Measurements from ENCODE around the gene FAM227A.
"Not testable (repeated sequence)": the region's sequence is repeated elsewhere in the genome, so short reads cannot be mapped to it uniquely, and the experiment has no call there.

FAM227A gene

DNA sequence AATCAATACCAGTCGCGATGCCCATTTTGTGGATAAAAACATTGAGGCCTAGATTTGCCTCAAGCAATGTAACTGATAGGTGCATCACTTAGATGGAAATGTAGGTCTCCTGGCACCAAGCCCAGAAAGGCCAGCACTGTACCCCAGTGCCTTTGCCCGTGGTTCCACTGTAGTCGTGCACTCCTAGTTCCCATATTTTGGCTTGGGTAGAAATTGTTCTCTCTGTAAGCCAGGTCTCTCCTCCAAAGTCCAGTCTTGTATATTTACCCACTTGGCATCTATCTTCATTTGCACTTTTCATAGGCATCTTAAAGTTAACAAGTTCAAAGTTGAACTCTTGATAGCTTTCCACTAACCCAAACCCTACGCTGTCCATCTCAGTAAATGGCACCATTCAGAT is 44.6 kb downstream of the FAM227A start:
- no peak for DNase-seq (ENCODE audit: low read depth)

DNA sequence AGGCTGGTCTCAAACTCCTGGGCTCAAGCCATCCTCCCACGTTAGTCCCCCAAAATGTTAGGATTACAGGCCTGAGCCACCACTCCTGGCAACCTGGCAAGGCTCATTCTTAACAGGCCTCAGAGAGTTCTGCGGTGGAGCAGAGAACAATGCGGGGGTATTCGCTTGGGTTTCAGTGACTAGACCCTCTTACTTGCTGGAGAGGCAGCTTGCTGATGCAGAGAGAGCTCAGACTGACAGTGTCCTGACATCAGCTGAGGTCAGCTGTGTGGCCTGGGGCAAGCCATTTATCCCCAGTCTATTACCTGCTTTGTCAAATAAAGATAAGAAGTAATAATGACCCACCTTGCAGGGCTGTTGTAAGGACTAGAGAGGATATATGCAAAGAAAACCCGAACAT is 46.0 kb downstream of the FAM227A start:
- no peak for DNase-seq (ENCODE audit: low read depth)

DNA sequence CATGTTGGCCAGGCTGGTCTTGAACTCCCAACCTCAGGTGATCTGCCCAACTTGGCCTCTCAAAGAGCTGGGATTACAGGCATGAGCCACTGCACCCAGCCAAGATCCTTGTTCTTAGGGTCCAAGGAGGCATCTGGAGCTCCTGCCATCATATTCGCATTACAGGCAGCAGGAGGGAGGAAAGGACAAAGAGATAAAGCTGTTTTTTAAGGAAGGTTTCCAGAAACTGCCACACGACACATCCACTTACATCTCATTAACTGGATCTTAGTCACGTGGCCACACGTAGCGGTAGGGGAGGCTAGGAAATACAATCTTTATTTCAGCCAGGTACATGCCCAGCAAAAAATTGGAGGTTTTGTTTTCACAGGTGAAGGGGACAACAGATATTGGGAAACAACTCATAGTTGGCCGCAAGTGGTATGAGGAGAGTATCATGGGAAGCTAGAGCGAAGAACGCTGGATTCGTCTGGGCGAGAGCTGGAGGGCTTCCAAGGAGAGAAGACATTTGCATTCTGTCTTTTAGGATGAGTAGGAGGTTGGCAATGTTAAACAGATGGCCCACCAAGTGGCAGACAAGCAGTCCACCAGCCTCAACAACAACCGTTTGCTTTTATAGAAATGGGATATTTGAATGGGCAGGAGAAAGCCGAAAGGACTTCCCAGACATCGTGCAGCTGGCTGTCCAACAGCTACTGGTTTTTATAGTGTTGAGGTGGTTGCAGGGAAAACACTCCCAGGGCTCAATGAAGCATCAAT is 47.0 kb downstream of the FAM227A start:
- DNase-seq (ENCODE audit: low read depth) = no peak

DNA sequence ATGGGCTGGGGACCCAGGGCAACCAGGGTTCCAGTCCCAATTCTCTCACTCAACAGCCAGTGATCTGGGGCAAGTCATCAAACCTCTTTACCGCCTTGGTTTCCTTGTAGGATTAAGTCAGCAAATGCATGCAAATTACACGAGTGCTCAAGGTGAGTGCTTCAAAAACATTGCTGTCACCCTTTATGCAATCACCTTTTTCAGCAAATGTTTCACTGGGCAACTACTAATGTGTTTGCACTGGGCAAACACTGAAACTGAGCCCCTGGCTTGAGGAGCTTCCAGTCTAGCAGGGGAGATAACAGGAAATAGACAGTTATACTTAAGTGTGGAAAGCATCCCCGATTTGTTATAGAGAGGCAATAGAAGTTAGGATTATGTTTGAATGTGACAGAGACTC is 48.5 kb downstream of the FAM227A start:
- no peak for DNase-seq (ENCODE audit: low read depth)

DNA sequence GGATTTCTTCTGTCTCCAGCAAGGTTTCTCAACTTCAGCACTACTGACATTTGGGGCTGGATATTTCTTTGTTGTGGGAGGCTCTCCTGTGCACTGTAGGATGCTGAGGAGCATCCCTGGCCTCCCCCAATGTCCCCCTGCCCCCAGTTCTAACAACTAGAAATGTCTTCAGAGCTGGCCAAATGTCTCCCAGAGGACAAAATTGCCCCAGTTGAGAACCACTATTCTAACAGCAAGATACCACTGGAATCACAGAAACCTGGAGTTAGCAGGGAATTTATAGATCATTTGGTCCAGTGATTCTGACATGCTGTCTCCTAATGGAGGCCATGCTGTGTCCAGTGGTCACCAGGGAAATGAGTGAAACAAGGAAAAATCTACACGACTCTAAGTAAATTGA is 54.0 kb downstream of the FAM227A start:
- DNase-seq (ENCODE audit: low read depth) = no peak

DNA sequence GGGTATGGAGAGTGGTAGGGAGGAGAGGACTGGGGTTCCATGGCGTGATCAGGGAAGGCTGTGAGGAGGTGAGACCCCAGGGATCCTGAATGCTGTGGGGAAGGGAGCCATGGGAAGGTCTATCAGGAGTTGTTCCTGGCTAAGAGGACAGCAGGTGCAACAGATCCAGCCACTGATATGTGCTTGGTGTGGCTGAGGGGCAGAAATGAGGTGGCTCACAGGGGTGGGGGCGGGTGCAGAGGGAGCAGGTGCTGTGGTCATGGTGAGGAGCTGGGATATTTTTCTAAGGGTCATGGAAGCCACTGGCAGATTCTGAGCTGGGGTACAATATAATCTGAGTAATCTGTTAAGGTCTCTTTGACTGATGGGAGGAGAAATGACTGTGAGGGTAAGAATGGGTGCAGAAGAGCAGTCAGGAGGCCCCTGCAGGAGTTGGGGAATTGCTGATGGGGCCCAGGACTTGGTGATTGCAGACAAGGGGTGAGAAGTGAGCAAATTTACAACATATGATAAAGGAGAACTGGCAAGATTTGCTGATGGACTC is 54.9 kb downstream of the FAM227A start:
- DNase-seq (ENCODE audit: low read depth) = no peak

DNA sequence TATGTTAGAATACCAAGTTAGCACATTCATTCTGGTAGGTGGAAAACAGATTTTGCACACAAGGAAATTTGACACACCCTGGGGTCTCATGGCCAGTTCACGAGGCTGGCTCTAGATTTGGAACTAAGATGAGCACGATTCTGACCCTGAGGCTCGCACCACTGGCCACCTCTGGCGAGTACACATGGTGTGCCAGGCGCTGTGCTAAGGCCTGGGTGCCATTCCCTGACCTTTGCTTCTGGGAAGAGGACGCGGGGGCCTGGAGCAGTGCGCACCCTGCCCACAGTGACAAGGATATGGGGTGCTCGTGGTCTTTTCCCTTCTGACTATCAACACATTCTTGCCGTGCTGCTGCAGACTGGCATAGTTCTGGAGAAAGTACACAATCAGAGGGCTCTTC is 56.7 kb downstream of the FAM227A start:
- no peak for DNase-seq (ENCODE audit: low read depth)

DNA sequence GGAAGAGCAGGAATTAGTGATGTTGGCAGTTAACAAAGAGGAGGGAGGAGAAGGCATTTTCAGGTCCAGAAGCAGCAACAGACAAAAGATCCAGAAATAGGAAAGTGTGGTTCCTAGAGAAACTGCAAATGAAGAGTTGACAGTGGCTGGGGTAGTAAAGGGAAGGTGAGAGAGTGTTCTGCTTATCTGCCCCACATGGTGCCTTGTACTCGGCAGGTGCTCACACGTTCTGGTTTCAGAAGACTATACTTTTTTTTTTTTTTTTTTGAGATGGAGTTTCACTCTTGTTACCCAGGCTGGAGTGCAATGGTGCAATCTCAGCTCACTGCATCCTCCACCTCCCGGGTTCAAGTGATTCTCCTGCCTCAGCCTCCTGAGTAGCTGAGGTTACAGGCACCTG is 73.3 kb downstream of the FAM227A start:
- not testable (repeated sequence) for DNase-seq (ENCODE audit: low read depth)

DNA sequence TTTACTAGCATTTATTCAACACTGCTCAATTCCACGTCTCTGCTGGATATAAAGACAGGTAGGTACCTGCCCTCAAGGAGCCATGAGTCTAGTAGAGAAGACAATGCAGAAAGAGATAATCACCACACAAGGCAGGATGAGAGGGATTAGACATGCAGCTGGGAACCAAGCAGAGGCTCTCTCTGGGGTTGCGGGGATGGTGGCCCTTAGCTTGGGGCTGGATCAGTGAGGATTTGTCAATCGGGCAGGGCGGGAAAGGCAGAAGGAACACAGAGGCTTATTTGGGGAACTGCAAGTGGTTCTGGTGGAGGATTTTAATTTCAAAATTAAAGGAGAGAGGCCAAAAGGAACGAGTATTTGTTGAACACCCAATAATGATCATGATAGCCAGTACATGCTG is 77.7 kb downstream of the FAM227A start:
- no peak for DNase-seq (ENCODE audit: low read depth)

DNA sequence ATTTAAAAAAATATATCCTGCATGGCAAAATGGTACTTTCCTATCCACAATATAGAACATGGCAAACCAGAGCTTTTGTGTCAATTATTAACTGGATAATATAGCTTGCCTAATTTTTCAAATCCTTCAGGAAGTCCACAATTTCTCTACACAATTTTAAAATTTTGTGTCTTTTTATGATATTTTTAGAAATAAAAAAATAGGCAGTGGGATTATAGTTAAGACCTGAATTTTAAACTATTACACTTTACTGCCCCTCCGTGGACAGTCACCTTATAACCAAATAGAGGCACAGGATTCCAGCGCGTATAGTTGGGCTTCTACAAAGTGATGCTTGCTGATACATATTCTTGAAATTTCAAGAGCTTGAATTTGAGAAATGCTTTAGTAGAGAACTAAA is 84.1 kb downstream of the FAM227A start:
- DNase-seq (ENCODE audit: low read depth) = no peak

DNA sequence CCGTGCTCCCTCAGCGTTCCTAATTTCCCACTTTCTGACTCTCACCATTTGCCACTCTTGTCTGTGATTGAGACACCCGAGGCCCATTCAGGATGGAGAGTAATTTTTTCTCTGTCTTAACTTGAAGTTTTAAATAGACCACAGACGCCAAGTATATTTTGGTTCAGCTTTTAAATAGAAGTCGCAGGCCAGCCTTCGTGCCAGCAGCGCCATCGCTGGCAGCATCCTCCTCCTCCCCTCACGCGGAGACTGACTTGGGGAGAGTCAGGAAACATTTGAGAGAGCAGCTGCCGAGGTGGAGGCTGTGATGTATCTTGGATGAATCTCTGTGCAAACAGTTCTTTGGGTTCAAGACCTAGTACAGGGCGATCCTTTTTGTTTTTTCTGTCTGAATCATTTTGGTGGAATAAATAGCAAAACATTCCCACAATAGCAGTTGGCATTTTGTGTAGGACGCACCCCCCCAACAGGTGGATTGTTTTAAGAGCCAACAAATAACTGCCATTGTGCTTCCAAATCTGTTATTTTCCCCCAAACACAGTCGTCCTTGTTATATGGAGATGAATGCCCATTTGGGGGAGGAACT is 85.3 kb downstream of the FAM227A start:
- no peak for DNase-seq (ENCODE audit: low read depth)

DNA sequence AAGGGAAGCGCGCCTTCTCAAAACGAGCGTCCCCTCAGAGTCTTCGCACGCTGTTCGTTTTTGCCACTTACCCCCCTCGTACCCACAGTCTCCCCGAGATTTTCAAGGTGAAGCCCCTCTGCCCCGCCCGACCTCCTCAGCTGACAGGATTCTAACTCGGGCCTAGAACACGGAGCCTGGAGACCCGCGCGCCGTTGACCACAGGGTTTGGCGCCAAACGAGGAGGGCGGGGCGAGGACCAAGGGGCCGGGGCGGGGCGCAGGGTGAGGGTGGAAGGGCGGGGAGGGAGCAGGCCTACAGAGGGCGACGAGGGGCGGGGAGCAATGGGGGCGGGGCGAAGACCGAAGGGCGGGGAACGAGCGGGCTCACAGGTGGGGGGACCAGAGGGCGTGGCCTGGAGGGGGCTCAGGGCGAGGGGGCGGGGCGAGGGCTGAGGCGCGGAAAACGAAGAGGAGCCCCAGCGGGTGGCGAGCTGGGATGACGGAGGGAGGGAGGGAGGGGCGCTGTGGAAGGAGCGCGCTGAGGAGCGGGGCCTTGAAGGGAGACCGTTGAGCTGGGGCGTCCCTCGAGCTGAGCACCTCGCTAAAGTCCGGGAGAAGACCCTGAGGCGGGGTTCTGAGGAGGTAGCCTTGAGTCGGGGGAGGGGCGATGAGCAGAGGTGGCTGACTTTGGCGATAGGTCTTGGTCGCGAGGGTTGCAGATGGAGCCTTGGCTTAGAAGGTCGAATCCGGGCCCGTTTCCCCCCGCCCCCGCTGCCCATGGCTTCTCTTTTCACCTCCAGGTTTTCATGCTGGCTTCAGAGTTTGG is 86.0 kb downstream of the FAM227A start, which contains the start of gene DMC1:
TSS of gene DMC1 (minus strand) at position 212 of the 807 bp plus-strand sequence. CDS start 1,927 bp downstream, outside the sequence.
- DNase-seq (ENCODE audit: low read depth) = peak; percentile 98

DNA sequence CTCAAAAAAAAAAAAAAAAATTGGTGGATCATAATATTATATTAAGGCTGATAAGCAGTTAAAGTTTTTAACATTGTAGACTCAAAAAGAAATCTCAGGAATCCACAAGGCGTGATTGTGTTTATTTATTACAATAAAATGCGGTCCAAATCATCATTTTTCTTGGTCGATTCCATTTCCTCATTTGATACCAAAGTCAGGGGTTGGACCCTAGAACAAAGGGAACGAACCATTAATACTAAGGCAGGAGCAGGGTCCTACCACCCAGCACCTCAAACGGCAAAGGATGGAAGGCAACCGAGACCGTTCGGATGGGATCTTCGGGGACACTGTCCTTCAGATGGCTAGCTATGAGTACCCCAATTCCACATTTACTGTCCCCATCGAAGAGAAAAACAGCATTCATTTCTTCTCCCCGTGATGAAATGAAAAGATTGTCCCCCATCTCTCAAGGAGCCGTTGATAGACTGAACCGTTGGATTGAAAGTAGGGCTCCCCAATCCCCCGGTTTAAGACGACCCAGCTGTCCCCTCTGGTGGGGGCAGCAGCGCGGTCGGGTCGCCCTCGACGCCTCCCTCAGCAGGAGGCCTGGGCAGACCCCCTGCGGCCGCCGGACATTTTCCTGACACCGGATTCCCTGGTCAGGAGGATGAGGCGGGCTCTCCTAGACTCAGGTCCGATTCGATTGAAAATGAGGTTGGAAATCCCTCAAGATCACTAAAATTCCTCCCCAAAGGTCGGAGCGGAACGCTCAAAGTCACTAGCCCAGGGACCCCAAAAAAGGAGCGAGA is 86.8 kb downstream of the FAM227A start:
- DNase-seq (ENCODE audit: low read depth) = no peak

DNA sequence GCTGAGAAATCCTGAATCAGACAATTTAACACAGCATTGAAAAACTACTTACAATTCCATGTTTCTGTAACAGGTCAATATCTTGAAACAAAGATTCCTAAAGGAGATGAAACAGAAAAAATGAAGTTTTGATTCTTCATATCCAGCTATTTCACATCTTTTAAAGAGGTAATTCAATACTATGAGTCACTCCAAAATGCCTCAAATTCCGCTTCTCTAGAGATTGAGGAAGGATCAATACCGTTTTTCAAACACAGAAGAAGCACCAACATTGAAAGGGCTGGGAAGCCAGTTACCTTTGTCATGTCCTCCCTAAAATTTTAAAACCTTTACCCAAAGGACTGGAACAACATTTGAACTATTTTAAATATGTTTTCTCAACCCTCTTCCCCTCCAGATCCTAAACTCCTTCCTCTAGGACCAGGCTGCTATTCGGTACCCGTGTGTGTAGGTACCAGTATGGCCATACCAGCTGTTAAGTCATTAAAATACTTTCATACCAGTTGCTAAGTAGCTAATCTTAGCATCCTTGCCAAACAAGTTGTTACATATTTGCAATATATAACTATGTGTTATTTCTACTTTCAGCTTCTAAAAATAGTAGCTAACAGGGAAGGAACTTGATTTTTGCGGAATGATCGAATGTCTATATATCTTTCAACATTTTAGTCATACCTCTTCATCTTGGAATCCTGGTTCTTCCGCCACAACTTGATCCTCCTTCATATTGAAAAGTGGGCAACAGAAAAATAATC is 88.5 kb downstream of the FAM227A start:
- no peak for DNase-seq (ENCODE audit: low read depth)

DNA sequence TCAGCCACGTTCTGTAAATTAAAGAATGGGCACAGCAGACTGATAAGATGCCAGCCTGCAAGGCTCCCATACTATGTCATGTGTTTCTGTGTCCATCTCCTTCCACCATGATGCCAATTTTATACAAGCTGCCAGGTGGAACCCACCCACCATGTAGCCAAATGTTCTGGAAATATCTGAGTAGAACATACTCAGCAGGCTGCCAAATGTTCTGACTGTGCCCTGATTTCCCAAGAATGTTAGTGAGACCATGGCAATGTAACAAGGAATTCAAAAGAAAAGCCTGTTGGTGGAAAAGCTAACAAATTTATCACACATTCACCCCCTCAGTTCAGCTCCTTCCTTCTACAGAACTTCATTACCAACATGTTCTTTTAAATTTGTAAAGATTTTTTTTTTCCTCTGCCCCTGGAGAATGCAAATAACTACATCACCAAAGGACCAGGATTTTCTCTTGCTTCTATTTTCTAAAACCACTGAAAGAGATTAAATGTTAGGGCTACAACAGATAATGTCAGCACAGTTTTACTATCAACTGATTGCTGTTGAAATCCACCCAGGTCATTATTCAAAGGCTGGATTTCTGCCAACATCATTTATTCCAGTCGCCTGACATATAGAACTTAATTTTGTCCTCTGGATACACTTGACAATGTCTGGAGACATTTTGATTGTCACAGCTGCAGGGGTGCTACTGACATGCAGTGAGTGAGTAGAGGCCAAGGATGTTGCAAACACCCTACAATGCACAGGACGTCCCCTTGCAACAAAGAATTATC is 89.3 kb downstream of the FAM227A start:
- no peak for DNase-seq (ENCODE audit: low read depth)

DNA sequence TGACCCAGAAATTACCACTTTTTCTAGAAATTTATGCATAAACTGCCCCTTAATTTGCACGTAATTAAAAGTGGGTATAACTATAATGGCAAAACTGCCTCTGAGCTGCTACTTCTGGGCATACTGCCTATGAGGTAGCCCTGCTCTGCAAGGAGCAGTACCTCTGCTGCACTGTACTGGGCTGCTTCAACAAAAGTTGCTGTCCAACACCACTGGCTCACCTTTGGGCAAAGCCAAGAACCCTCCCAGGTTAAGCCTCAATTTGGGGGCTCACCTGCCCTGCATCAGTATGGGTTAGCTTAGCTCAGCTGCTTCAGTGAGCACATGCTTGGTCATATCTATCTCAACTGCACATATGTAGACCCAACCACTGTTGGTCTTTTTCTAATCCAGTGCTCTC is 90.8 kb downstream of the FAM227A start:
- no peak for DNase-seq (ENCODE audit: low read depth)

DNA sequence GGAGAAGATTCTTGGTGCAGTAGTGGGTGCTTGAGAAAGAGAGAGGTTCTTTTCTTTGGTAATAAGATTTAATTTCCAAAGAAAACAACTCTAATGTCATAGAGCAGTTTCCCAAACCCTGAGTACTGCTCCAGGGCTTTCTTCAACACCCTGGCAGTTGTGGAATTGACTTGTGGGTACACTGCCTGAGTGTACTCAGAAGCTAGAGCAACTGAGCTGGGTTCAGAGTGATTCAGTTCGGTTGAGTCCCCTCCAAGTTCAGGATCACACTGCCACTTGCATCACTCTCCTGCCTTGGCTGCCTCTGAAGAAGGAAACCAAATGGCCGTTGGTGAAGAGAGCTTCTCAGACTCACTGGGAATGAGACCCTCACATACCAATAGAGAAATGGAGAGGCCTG is 91.5 kb downstream of the FAM227A start:
- no peak for DNase-seq (ENCODE audit: low read depth)

DNA sequence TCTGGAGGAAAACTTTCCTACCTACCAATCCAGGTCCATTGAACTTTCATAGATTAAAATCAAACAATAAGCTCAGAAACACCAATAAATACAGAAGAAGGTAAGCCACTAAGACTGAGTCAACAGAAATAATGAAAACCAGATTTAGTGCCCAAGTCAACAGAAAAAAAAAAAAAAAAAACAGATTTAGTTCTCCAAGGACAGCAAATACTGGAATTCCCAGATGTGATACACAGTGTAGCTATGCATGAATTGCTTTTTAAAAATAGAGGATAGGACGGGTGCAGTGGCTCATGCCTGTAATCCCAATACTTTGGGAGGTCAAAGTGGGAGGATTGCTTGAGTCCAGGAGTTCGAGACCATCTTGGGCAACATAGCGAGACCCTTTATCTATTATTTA is 101.9 kb downstream of the FAM227A start:
- no peak for DNase-seq (ENCODE audit: low read depth)

DNA sequence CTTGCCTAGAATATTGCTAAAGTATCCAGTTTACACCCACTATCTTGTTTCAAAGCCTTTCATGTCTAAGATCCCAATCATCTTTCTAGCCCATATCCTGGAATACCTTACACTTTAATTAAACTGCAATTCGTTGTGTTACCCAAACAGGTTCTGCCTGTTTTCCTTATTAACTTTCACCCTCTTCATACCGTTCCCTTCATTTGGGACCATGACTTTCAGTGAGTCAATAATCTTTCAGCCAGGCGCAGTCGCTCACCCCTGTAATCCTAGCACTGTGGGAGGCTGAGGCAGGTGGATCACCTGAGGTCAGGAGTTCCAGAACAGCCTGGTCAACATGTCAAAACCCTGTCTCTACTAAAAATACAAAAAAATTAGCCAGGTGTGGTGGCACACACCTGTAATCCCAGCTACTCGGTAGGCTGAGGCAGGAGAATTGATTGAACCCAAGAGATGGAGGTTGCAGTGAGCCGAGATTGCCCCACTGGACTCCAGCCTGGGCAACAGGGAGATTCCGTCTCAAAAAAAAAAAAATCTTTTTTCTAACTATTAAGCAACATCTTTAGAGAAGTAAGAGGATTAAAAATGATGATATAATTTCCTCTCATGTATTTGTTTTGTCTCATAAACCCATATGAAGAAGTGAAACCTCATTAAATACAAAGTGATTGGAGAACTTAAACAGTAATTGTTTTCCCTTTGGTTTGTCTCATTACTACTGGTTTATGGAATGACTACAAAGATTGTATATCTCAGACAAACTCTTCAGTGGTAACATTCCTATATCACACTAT is 106.9 kb downstream of the FAM227A start:
- no peak for DNase-seq (ENCODE audit: low read depth)

DNA sequence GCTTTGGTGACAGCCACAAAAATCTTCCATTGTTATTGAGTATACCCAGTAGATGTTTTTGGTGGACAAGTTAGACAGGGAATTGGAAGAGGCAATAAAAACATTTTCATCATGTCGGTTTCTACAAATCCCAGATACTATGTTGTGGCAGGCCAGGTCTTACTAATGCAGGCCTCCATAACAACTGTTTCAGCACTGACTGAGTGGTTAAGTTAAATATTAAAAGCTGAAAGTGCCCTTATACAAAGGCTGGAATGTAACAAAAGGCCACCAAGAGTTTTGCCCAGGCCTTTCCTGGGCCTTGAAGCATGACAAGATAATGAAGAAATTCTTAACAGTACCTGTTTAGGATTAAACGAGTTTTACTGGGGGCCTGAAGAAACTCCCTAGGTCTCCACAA is 115.5 kb downstream of the FAM227A start:
- no peak for DNase-seq (ENCODE audit: low read depth)

Data from stimulated activated CD8-positive, alpha-beta memory T cell treated with anti-CD3 and anti-CD28 coated beads, Interleukin-7, amount 100 ng/mL, for 24 hours (primary cell).